Transverse colon (tissue), 4 donors: ENCODE data around the gene GP2.

ENCODE experiments used
- POLR2AphosphoS5 ChIP-seq, 3 donors: sonication (generic); formaldehyde crosslinking; IDR thresholded peaks; one replicate each; pipeline ENCODE4 v1.6.1; 2016; ENCODE audit warnings: antibody characterized with exemption in 3 of 3
- TF ChIP-seq, protein P1 (sequence below), 5 experiments: fragments of 200-600 bp in 3 of 5; fragments of 450-650 bp in 2 of 5; sonication (generic) in 3 of 5; IDR thresholded peaks; 1 replicate in 2 of 5; 2 replicates in 3 of 5; pipeline ENCODE4 v1.5.1; 2016 to 2017; ENCODE audit warnings: antibody characterized with exemption in 5 of 5, inconsistent platforms in 3 of 5, mild to moderate bottlenecking in 2 of 5, moderate library complexity in 1 of 5

DNA sequence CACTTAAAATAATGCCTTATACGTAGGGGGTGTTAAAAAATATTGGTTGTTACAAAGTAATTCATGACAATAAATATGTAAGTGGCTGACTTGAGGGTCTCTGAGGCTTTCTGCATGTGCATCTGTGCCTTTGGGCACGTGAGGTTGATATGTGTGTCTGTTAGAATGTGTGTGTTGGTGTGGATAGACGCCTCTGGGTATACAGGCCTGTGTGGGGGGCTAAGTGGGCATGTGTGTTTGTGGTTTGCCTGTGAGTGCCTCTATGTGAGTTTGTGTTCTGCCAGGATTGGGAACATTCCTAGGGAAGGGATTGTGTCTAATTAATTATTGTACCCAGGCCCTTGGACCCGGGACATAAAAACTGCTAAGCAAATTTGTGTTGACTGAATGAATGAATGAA lies 19.0 kb downstream of the GP2 start:
- TF ChIP-seq, protein P1, sequence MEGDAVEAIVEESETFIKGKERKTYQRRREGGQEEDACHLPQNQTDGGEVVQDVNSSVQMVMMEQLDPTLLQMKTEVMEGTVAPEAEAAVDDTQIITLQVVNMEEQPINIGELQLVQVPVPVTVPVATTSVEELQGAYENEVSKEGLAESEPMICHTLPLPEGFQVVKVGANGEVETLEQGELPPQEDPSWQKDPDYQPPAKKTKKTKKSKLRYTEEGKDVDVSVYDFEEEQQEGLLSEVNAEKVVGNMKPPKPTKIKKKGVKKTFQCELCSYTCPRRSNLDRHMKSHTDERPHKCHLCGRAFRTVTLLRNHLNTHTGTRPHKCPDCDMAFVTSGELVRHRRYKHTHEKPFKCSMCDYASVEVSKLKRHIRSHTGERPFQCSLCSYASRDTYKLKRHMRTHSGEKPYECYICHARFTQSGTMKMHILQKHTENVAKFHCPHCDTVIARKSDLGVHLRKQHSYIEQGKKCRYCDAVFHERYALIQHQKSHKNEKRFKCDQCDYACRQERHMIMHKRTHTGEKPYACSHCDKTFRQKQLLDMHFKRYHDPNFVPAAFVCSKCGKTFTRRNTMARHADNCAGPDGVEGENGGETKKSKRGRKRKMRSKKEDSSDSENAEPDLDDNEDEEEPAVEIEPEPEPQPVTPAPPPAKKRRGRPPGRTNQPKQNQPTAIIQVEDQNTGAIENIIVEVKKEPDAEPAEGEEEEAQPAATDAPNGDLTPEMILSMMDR (IDR thresholded peaks at IDR 0.05), result no peak
- TF ChIP-seq POLR2AphosphoS5 (IDR thresholded peaks at IDR 0.05), result no peak
